Vagina (tissue), 2 donors: Measurements from ENCODE around the gene PPP2R2C. TPM values are rescaled to one million over a fixed set of nuclear protein-coding genes. Genes with fewer than 3 reads are reported as not detected.

Source experiments
- DNase-seq, 2 donors: peaks; one replicate each; pipeline ENCODE4 v3.0.0-alpha.2; 2017; ENCODE audit errors: extremely low spot score in 2 of 2
- H3K27ac ChIP-seq: fragments of 200-600 bp; sonication (generic); one replicate; pipeline ENCODE4 v1.5.1; 2019
- H3K27me3 ChIP-seq: fragments of 200-600 bp; sonication (generic); one replicate; pipeline ENCODE4 v1.5.1; 2019
- H3K36me3 ChIP-seq, 2 donors: fragments of 200-600 bp; sonication (generic); one replicate each; pipeline ENCODE4 v1.5.1; 2017 to 2019
- H3K4me1 ChIP-seq: fragments of 200-600 bp; sonication (generic); one replicate; pipeline ENCODE4 v1.5.1; 2019
- H3K4me3 ChIP-seq, 2 donors: fragments of 200-600 bp; sonication (generic); 1 replicate in 1 of 2; 2 replicates in 1 of 2; pipeline ENCODE4 v1.5.1; 2016 to 2019
- H3K9me3 ChIP-seq: fragments of 200-600 bp; sonication (generic); one replicate; pipeline ENCODE4 v1.5.1; 2019
- POLR2A ChIP-seq, 2 donors: fragments of 450-650 bp; IDR thresholded peaks; one replicate each; pipeline ENCODE4 v1.6.1; 2017; ENCODE audit warnings: antibody characterized with exemption in 2 of 2, mild to moderate bottlenecking in 2 of 2, moderate library complexity in 2 of 2
- POLR2AphosphoS5 ChIP-seq, 2 donors: sonication (generic); formaldehyde crosslinking; IDR thresholded peaks; one replicate each; pipeline ENCODE4 v1.9.0; 2017; ENCODE audit warnings: antibody characterized with exemption in 2 of 2, mild to moderate bottlenecking in 2 of 2, low read depth in 1 of 2; ENCODE audit not compliant: insufficient read depth in 1 of 2
- intact Hi-C: fragments of 100-400 bp; cut with DNase I; formaldehyde crosslinking; loops from one replicate; pipeline ENCODE4 v1.15.1; 2023
- total RNA-seq: library from RNA; depleted of rRNA; stranded (reverse); fragments of >200 nt; gene quantifications from one replicate; pipeline ENCODE4 v1.2.3, GENCODE V29; 2016
- TF ChIP-seq, protein P1 (sequence below), 3 experiments: fragments of 450-650 bp in 2 of 3; fragments of 200-600 bp in 1 of 3; sonication (generic) in 1 of 3; IDR thresholded peaks; one replicate each; pipeline ENCODE4 v1.5.1; 2017 to 2019; ENCODE audit warnings: antibody characterized with exemption in 3 of 3, mild to moderate bottlenecking in 2 of 3, moderate library complexity in 2 of 3

PPP2R2C gene
- total RNA-seq, 1 donor from 2014 or later, result 17.2 TPM

DNA sequence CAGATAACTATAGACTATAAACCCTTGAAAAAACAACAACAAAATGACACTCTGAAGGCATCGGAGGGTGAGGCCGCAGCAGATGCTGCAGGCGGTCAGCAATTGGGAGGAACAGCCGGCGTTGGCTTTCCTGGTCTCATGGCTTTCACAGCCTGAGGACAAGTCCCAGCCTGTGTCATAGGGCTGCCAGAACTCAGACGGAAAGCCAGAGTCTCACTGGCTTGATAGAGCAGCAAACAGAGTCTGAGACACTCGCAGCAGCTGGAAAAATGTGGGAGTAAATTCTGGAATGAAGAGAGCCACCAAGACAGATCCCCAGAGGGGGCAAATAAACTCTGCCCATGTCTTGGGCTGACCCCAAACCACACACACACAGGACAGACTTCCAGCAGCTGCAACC lies 86.3 kb downstream of the PPP2R2C start:
- H3K27me3 ChIP-seq, result no peaks in the 10 kb centered on the region
- H3K36me3 ChIP-seq, result no peaks in the 10 kb centered on the region
- intact Hi-C loops, result no loop called here
- H3K4me3 ChIP-seq, result no peak overlapping the region
- DNase-seq, result no peak
- no peaks in the 10 kb centered on the region for H3K9me3 ChIP-seq
- peak overlapping the region; percentile 25 for H3K27ac ChIP-seq
- peaks cover 32% of the 10 kb centered on the region for H3K4me1 ChIP-seq
- TF ChIP-seq POLR2AphosphoS5 (IDR thresholded peaks at IDR 0.05; ENCODE audit: insufficient read depth in 1 of 2, low read depth in 1 of 2), result peak in 1 of 2 donors; percentile 32
- TF ChIP-seq POLR2A (IDR thresholded peaks at IDR 0.05), result no peak

DNA sequence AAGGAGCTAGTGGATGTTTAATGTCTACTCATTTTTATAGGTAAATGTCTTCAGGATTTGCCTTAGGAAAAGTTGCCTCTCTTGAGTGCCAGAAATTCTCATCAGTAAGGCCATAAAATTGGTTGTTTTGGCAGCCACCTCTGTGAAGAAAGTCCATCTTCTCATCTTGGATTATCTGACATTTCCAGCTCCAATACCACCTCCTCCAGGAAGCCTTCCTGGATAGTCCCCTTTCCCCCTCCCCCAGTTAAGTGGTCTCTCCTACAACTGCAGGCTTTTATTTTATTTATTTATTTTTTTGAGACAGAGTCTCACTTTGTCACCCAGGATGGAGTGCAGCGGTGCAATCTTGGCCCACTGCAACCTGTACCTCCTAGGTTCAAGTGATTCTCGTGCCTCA lies 87.1 kb downstream of the PPP2R2C start:
- intact Hi-C loops, result no loop called here
- no peaks in the 10 kb centered on the region for H3K36me3 ChIP-seq
- H3K27ac ChIP-seq, result no peak overlapping the region
- H3K4me3 ChIP-seq, result no peak overlapping the region
- no peak for DNase-seq
- peaks cover 26% of the 10 kb centered on the region for H3K4me1 ChIP-seq
- no peaks in the 10 kb centered on the region for H3K9me3 ChIP-seq
- H3K27me3 ChIP-seq, result no peaks in the 10 kb centered on the region
- TF ChIP-seq POLR2A (IDR thresholded peaks at IDR 0.05), result no peak
- TF ChIP-seq, protein P1, sequence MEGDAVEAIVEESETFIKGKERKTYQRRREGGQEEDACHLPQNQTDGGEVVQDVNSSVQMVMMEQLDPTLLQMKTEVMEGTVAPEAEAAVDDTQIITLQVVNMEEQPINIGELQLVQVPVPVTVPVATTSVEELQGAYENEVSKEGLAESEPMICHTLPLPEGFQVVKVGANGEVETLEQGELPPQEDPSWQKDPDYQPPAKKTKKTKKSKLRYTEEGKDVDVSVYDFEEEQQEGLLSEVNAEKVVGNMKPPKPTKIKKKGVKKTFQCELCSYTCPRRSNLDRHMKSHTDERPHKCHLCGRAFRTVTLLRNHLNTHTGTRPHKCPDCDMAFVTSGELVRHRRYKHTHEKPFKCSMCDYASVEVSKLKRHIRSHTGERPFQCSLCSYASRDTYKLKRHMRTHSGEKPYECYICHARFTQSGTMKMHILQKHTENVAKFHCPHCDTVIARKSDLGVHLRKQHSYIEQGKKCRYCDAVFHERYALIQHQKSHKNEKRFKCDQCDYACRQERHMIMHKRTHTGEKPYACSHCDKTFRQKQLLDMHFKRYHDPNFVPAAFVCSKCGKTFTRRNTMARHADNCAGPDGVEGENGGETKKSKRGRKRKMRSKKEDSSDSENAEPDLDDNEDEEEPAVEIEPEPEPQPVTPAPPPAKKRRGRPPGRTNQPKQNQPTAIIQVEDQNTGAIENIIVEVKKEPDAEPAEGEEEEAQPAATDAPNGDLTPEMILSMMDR (IDR thresholded peaks at IDR 0.05), result no peak
- no peak for TF ChIP-seq POLR2AphosphoS5 (IDR thresholded peaks at IDR 0.05; ENCODE audit: insufficient read depth in 1 of 2, low read depth in 1 of 2)

DNA sequence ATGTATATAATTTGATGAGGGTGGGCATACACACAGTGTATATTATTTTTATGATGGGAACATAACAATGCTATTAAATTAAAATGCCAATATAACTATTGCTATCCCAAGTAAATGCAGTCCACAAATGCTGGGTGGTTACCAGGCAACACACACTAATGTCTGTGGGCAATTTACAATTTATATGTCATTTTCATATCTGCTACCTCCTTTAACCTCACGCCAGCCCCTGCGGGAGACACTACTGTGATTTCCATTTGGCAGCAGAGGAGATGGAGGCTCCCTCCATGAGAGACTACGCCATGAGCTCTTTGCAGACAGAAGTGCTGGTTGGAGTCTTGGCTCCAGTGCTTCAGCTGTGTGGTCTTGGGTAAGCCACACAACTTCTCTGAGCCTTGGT lies 87.9 kb downstream of the PPP2R2C start:
- TF ChIP-seq, protein P1 (IDR thresholded peaks at IDR 0.05), result no peak
- H3K27me3 ChIP-seq, result no peaks in the 10 kb centered on the region
- no peak for DNase-seq
- no peak overlapping the region for H3K4me3 ChIP-seq
- H3K4me1 ChIP-seq, result peaks cover 26% of the 10 kb centered on the region
- H3K36me3 ChIP-seq, result no peaks in the 10 kb centered on the region
- H3K27ac ChIP-seq, result no peak overlapping the region
- intact Hi-C loops, result no loop called here
- H3K9me3 ChIP-seq, result no peaks in the 10 kb centered on the region

DNA sequence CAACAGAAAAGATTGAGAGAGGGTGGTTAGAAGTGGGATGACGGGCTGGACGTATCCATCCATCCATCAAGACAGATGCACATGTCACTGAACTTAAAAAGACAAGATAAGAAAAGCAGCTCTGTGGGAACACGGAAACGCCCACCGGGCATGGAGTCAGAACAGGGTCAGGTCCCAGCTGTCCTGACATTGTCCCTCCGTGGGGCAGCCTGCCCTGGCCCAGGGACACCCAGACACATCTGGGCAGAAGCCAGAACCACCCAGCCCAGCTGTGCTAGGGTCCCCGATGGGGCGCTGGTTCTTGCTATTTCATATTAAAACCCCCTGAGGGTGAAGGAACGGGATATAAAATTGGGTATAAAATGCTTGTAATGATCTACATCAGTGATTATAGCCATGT lies 88.5 kb downstream of the PPP2R2C start:
- DNase-seq, result no peak
- no peak overlapping the region for H3K4me3 ChIP-seq
- no peaks in the 10 kb centered on the region for H3K36me3 ChIP-seq
- no peak overlapping the region for H3K27ac ChIP-seq
- no peaks in the 10 kb centered on the region for H3K27me3 ChIP-seq
- TF ChIP-seq POLR2A (IDR thresholded peaks at IDR 0.05) (no peak), POLR2AphosphoS5 (IDR thresholded peaks at IDR 0.05; ENCODE audit: insufficient read depth in 1 of 2, low read depth in 1 of 2) (no peak)
- H3K4me1 ChIP-seq, result peaks cover 26% of the 10 kb centered on the region
- intact Hi-C loops, result no loop called here
- H3K9me3 ChIP-seq, result no peaks in the 10 kb centered on the region

DNA sequence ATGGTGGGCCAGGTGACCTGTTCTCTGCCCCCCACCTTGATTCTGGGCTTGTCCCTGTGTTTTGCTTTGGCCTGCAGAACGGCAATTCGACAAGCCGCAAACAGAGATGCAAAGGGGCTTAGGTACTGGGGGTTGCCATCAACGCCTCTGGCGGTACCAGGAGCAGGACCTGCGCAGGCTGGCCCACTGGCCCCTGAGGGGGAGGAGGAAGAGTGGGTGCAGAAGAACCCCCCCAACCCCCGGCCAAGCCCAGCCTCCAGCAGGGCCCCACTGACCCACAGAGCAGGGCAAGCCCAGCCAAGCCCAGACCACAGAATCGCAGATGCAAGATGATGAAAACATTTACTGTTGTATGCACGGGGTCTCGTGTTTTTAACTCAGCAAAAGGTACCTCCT lies 89.4 kb downstream of the PPP2R2C start:
- Histone ChIP-seq H3K27me3 (no peaks in the 10 kb centered on the region), H3K4me3 (no peak overlapping the region), H3K36me3 (no peaks in the 10 kb centered on the region), H3K4me1 (peaks cover 26% of the 10 kb centered on the region), H3K27ac (no peak overlapping the region), H3K9me3 (no peaks in the 10 kb centered on the region)
- no peak for DNase-seq
- TF ChIP-seq, protein P1 (IDR thresholded peaks at IDR 0.05), result no peak
- intact Hi-C loops, result no loop called here

DNA sequence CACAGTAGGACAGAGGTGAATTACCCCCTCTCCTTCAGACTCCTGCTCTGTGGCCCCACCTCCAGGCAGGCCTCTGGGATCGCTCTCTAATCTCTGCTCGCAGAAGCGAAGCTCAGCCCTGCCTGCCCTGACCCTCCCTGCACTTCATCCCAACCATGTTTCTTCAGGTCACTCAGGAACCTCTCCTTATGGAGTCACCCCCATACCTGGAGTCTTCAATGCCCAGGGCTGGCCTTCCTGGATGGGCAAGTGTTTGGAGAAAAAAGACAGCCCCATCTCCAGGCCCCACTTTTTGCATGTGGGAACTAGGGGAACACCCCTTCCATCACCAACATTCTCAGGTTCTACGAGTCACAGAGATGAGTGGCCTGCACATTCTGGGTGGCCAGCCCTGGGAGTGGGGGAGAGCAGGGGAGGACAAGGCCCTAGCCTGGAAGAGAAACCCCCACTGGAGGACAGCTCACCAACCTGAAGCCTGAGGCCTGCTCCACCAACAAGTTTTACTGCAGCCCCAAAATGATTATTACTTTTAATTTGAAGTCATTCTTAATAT lies 90.8 kb downstream of the PPP2R2C start:
- Histone ChIP-seq H3K4me1 (peaks cover 25% of the 10 kb centered on the region), H3K27ac (no peak overlapping the region), H3K4me3 (no peak overlapping the region), H3K27me3 (no peaks in the 10 kb centered on the region), H3K9me3 (no peaks in the 10 kb centered on the region), H3K36me3 (no peaks in the 10 kb centered on the region)
- intact Hi-C loops, result no loop called here
- DNase-seq, result no peak
- TF ChIP-seq POLR2AphosphoS5 (IDR thresholded peaks at IDR 0.05; ENCODE audit: insufficient read depth in 1 of 2, low read depth in 1 of 2) (no peak), POLR2A (IDR thresholded peaks at IDR 0.05) (no peak)
- TF ChIP-seq, protein P1 (IDR thresholded peaks at IDR 0.05), result no peak
